Measurements from ENCODE around the gene KCNJ9. TPM values are rescaled to one million over a fixed set of nuclear protein-coding genes. Genes with fewer than 3 reads are reported as not detected.
A peak's percentile ranks its signal among the peaks of the same experiment; 100 is the strongest.

Gene KCNJ9
- total RNA-seq, 1 experiment from 2014 or later = not detected

- Histone ChIP-seq H3K27ac (ENCODE audit: low read length) (no peak overlapping the region), H3K9me3 (ENCODE audit: low read length) (no peaks in the 10 kb centered on the region), H4K20me1 (ENCODE audit: insufficient read depth, low read depth, low read length) (no peaks in the 10 kb centered on the region), H3K4me3 (ENCODE audit: low read length) (no peak overlapping the region), H3K4me1 (ENCODE audit: low read length) (peaks cover 9% of the 10 kb centered on the region), H3K9me2 (replicated peaks; ENCODE audit: insufficient read depth, low read length) (no peaks in the 10 kb centered on the region), H3K79me2 (ENCODE audit: low read length) (no peaks in the 10 kb centered on the region), H3K36me3 (ENCODE audit: insufficient read depth, low read length) (no peaks in the 10 kb centered on the region), H3K27me3 (ENCODE audit: low read length) (no peaks in the 10 kb centered on the region), H3K4me2 (ENCODE audit: low read depth, low read length, poor library complexity, severe bottlenecking) (no peak overlapping the region), H2AFZ (ENCODE audit: low read length) (no peak overlapping the region), H3K9ac (ENCODE audit: low read length) (no peak overlapping the region)
- DNase-seq = no peak
Observed at GRCh38 chr1:160061369-160062229, 19.7 kb upstream of the KCNJ9 start.

GRCh38 chr1:160062230-160062532 is 19.2 kb upstream of the KCNJ9 start:
- H4K20me1 ChIP-seq (ENCODE audit: insufficient read depth, low read depth, low read length) = no peaks in the 10 kb centered on the region
- no peaks in the 10 kb centered on the region for H3K9me2 ChIP-seq (replicated peaks; ENCODE audit: insufficient read depth, low read length)
- H3K9me3 ChIP-seq (ENCODE audit: low read length) = no peaks in the 10 kb centered on the region
- H3K36me3 ChIP-seq (ENCODE audit: insufficient read depth, low read length) = no peaks in the 10 kb centered on the region
- H3K9ac ChIP-seq (ENCODE audit: low read length) = no peak overlapping the region
- H3K4me3 ChIP-seq (ENCODE audit: low read length) = no peak overlapping the region
- H3K4me1 ChIP-seq (ENCODE audit: low read length) = peaks cover 4% of the 10 kb centered on the region
- no peak for DNase-seq
- no peak overlapping the region for H3K4me2 ChIP-seq (ENCODE audit: low read depth, low read length, poor library complexity, severe bottlenecking)
- no peak overlapping the region for H2AFZ ChIP-seq (ENCODE audit: low read length)
- H3K27me3 ChIP-seq (ENCODE audit: low read length) = no peaks in the 10 kb centered on the region
- no peaks in the 10 kb centered on the region for H3K79me2 ChIP-seq (ENCODE audit: low read length)
- H3K27ac ChIP-seq (ENCODE audit: low read length) = no peak overlapping the region

GRCh38 chr1:160063176-160063575 is 18.2 kb upstream of the KCNJ9 start:
- no peaks in the 10 kb centered on the region for H3K27me3 ChIP-seq (ENCODE audit: low read length)
- no peak overlapping the region for H3K9ac ChIP-seq (ENCODE audit: low read length)
- H3K9me3 ChIP-seq (ENCODE audit: low read length) = no peaks in the 10 kb centered on the region
- no peak overlapping the region for H3K4me3 ChIP-seq (ENCODE audit: low read length)
- H3K36me3 ChIP-seq (ENCODE audit: insufficient read depth, low read length) = no peaks in the 10 kb centered on the region
- no peak overlapping the region for H3K4me2 ChIP-seq (ENCODE audit: low read depth, low read length, poor library complexity, severe bottlenecking)
- no peaks in the 10 kb centered on the region for H3K9me2 ChIP-seq (replicated peaks; ENCODE audit: insufficient read depth, low read length)
- DNase-seq = no peak
- no peaks in the 10 kb centered on the region for H3K79me2 ChIP-seq (ENCODE audit: low read length)
- H2AFZ ChIP-seq (ENCODE audit: low read length) = no peak overlapping the region
- no peaks in the 10 kb centered on the region for H4K20me1 ChIP-seq (ENCODE audit: insufficient read depth, low read depth, low read length)
- no peaks in the 10 kb centered on the region for H3K4me1 ChIP-seq (ENCODE audit: low read length)
- H3K27ac ChIP-seq (ENCODE audit: low read length) = no peak overlapping the region

GRCh38 chr1:160064164-160064563 is 17.2 kb upstream of the KCNJ9 start:
- DNase-seq = no peak
- Histone ChIP-seq H3K4me1 (ENCODE audit: low read length) (no peaks in the 10 kb centered on the region), H3K79me2 (ENCODE audit: low read length) (no peaks in the 10 kb centered on the region), H3K4me2 (ENCODE audit: low read depth, low read length, poor library complexity, severe bottlenecking) (no peak overlapping the region), H2AFZ (ENCODE audit: low read length) (no peak overlapping the region), H3K9me2 (replicated peaks; ENCODE audit: insufficient read depth, low read length) (no peaks in the 10 kb centered on the region), H3K27ac (ENCODE audit: low read length) (no peak overlapping the region), H3K4me3 (ENCODE audit: low read length) (no peak overlapping the region), H3K27me3 (ENCODE audit: low read length) (no peaks in the 10 kb centered on the region), H3K36me3 (ENCODE audit: insufficient read depth, low read length) (no peaks in the 10 kb centered on the region), H3K9me3 (ENCODE audit: low read length) (no peaks in the 10 kb centered on the region), H4K20me1 (ENCODE audit: insufficient read depth, low read depth, low read length) (no peaks in the 10 kb centered on the region), H3K9ac (ENCODE audit: low read length) (no peak overlapping the region)

- Histone ChIP-seq H3K27ac (ENCODE audit: low read length) (no peak overlapping the region), H3K9me2 (replicated peaks; ENCODE audit: insufficient read depth, low read length) (no peaks in the 10 kb centered on the region), H4K20me1 (ENCODE audit: insufficient read depth, low read depth, low read length) (no peaks in the 10 kb centered on the region), H3K79me2 (ENCODE audit: low read length) (no peaks in the 10 kb centered on the region), H3K27me3 (ENCODE audit: low read length) (no peaks in the 10 kb centered on the region), H3K4me3 (ENCODE audit: low read length) (no peak overlapping the region), H2AFZ (ENCODE audit: low read length) (no peak overlapping the region), H3K9me3 (ENCODE audit: low read length) (no peaks in the 10 kb centered on the region), H3K4me1 (ENCODE audit: low read length) (peaks cover 2% of the 10 kb centered on the region), H3K36me3 (ENCODE audit: insufficient read depth, low read length) (no peaks in the 10 kb centered on the region), H3K9ac (ENCODE audit: low read length) (no peak overlapping the region), H3K4me2 (ENCODE audit: low read depth, low read length, poor library complexity, severe bottlenecking) (no peak overlapping the region)
- DNase-seq = no peak
Observed at GRCh38 chr1:160064746-160065145, 16.6 kb upstream of the KCNJ9 start.

- Histone ChIP-seq H4K20me1 (ENCODE audit: insufficient read depth, low read depth, low read length) (no peaks in the 10 kb centered on the region), H3K9me2 (replicated peaks; ENCODE audit: insufficient read depth, low read length) (no peaks in the 10 kb centered on the region), H3K27me3 (ENCODE audit: low read length) (no peaks in the 10 kb centered on the region), H3K4me3 (ENCODE audit: low read length) (no peak overlapping the region), H3K9ac (ENCODE audit: low read length) (no peak overlapping the region), H3K27ac (ENCODE audit: low read length) (no peak overlapping the region), H3K9me3 (ENCODE audit: low read length) (no peaks in the 10 kb centered on the region), H2AFZ (ENCODE audit: low read length) (no peak overlapping the region), H3K36me3 (ENCODE audit: insufficient read depth, low read length) (no peaks in the 10 kb centered on the region), H3K79me2 (ENCODE audit: low read length) (no peaks in the 10 kb centered on the region), H3K4me2 (ENCODE audit: low read depth, low read length, poor library complexity, severe bottlenecking) (no peak overlapping the region), H3K4me1 (ENCODE audit: low read length) (peaks cover 13% of the 10 kb centered on the region)
- DNase-seq = no peak
Observed at GRCh38 chr1:160066829-160067745, 14.3 kb upstream of the KCNJ9 start.

GRCh38 chr1:160068225-160068624 is 13.1 kb upstream of the KCNJ9 start:
- Histone ChIP-seq H3K4me3 (ENCODE audit: low read length) (no peak overlapping the region), H3K4me2 (ENCODE audit: low read depth, low read length, poor library complexity, severe bottlenecking) (no peak overlapping the region), H3K9me3 (ENCODE audit: low read length) (no peaks in the 10 kb centered on the region), H3K9ac (ENCODE audit: low read length) (no peak overlapping the region), H3K79me2 (ENCODE audit: low read length) (no peaks in the 10 kb centered on the region), H4K20me1 (ENCODE audit: insufficient read depth, low read depth, low read length) (no peaks in the 10 kb centered on the region), H3K27ac (ENCODE audit: low read length) (no peak overlapping the region), H2AFZ (ENCODE audit: low read length) (no peak overlapping the region), H3K9me2 (replicated peaks; ENCODE audit: insufficient read depth, low read length) (no peaks in the 10 kb centered on the region), H3K36me3 (ENCODE audit: insufficient read depth, low read length) (no peaks in the 10 kb centered on the region), H3K27me3 (ENCODE audit: low read length) (no peaks in the 10 kb centered on the region), H3K4me1 (ENCODE audit: low read length) (peaks cover 13% of the 10 kb centered on the region)
- no peak for DNase-seq

- no peaks in the 10 kb centered on the region for H3K79me2 ChIP-seq (ENCODE audit: low read length)
- H3K4me3 ChIP-seq (ENCODE audit: low read length) = peak within 1 kb of the TSS; percentile 67
- no peaks in the 10 kb centered on the region for H3K27me3 ChIP-seq (ENCODE audit: low read length)
- no peak for DNase-seq
- peak within 1 kb of the TSS; percentile 47 for H3K9ac ChIP-seq (ENCODE audit: low read length)
- no peaks in the 10 kb centered on the region for H3K36me3 ChIP-seq (ENCODE audit: insufficient read depth, low read length)
- H3K9me3 ChIP-seq (ENCODE audit: low read length) = no peaks in the 10 kb centered on the region
- no peaks in the 10 kb centered on the region for H4K20me1 ChIP-seq (ENCODE audit: insufficient read depth, low read depth, low read length)
- H3K27ac ChIP-seq (ENCODE audit: low read length) = no peak within 1 kb of the TSS
- H3K4me2 ChIP-seq (ENCODE audit: low read depth, low read length, poor library complexity, severe bottlenecking) = peak within 1 kb of the TSS; percentile 72
- H3K4me1 ChIP-seq (ENCODE audit: low read length) = peaks cover 13% of the 10 kb centered on the region
- peak within 1 kb of the TSS; percentile 36 for H2AFZ ChIP-seq (ENCODE audit: low read length)
- no peaks in the 10 kb centered on the region for H3K9me2 ChIP-seq (replicated peaks; ENCODE audit: insufficient read depth, low read length)
Observed at GRCh38 chr1:160069460-160070231, 11.7 kb upstream of the KCNJ9 start, which contains the start of gene KCNJ10. Gene KCNJ10 (minus strand): TSS chr1:160070160. CDS start chr1:160042532, 27,628 bp downstream.

All from Karpas-422 (cell line).